WERI-Rb-1 (cell line): ENCODE data around the gene BACE2.

ENCODE experiments used
- DNase-seq: peaks from one replicate; pipeline ENCODE4 v3.0.0-alpha.2; 2020
- H3K27ac ChIP-seq: fragments of 250-450 bp; sonication (Bioruptor Pico); 2 replicates; pipeline ENCODE4 v1.5.1; 2020; ENCODE audit warnings: mild to moderate bottlenecking, moderate library complexity
- H3K27me3 ChIP-seq: fragments of 250-450 bp; sonication (Bioruptor Pico); 2 replicates; pipeline ENCODE4 v1.5.1; 2021; ENCODE audit warnings: mild to moderate bottlenecking, low read depth, moderate library complexity; ENCODE audit not compliant: insufficient read depth, severe bottlenecking
- H3K36me3 ChIP-seq: fragments of 250-450 bp; sonication (Bioruptor Pico); 2 replicates; pipeline ENCODE4 v1.5.1; 2020; ENCODE audit warnings: mild to moderate bottlenecking, moderate library complexity
- H3K4me3 ChIP-seq: 2 replicates; pipeline ENCODE4 v1.5.1; 2011; ENCODE audit warnings: low read depth, mild to moderate bottlenecking, control low read depth, low read length
- H3K9me3 ChIP-seq: fragments of 250-450 bp; sonication (Bioruptor Pico); 2 replicates; pipeline ENCODE4 v1.5.1; 2021; ENCODE audit warnings: mild to moderate bottlenecking, moderate library complexity; ENCODE audit not compliant: severe bottlenecking
- CTCF ChIP-seq: IDR thresholded peaks from 2 replicates; pipeline ENCODE4 v1.5.1; 2011; ENCODE audit warnings: low read depth, mild to moderate bottlenecking, control low read depth, inconsistent platforms, low read length

The BACE2 gene

GRCh38 chr21:41168391-41169257, 664 bp downstream of the BACE2 start:
- H3K4me3 ChIP-seq = peak overlapping the region; percentile 65
- H3K9me3 ChIP-seq = no peaks in the 10 kb centered on the region
- H3K27me3 ChIP-seq = peaks cover 11% of the 10 kb centered on the region
- H3K36me3 ChIP-seq = no peaks in the 10 kb centered on the region
- H3K27ac ChIP-seq = peak overlapping the region; percentile 34
- DNase-seq = peak; percentile 64
- TF ChIP-seq CTCF = no peak

- DNase-seq = no peak
- Histone ChIP-seq H3K4me3 (peak overlapping the region; percentile 65), H3K27me3 (peaks cover 11% of the 10 kb centered on the region), H3K9me3 (no peaks in the 10 kb centered on the region), H3K27ac (no peak overlapping the region), H3K36me3 (no peaks in the 10 kb centered on the region)
- TF ChIP-seq CTCF = no peak
These were observed 1.3 kb downstream of the BACE2 start for GRCh38 chr21:41169258-41169576.

- no peak for DNase-seq
- H3K27ac ChIP-seq = no peak overlapping the region
- H3K27me3 ChIP-seq = peaks cover 11% of the 10 kb centered on the region
- TF ChIP-seq CTCF = no peak
- H3K4me3 ChIP-seq = no peak overlapping the region
- H3K36me3 ChIP-seq = no peaks in the 10 kb centered on the region
- no peaks in the 10 kb centered on the region for H3K9me3 ChIP-seq
These were observed 1.7 kb downstream of the BACE2 start for GRCh38 chr21:41169701-41170100.

GRCh38 chr21:41170442-41170841, 2.5 kb downstream of the BACE2 start:
- H3K36me3 ChIP-seq = no peaks in the 10 kb centered on the region
- DNase-seq = peak; percentile 80
- H3K9me3 ChIP-seq = no peaks in the 10 kb centered on the region
- no peak overlapping the region for H3K27ac ChIP-seq
- peaks cover 11% of the 10 kb centered on the region for H3K27me3 ChIP-seq
- no peak overlapping the region for H3K4me3 ChIP-seq
- TF ChIP-seq CTCF = peak; percentile 89

GRCh38 chr21:41170859-41171609, 3.1 kb downstream of the BACE2 start:
- Histone ChIP-seq H3K27ac (no peak overlapping the region), H3K27me3 (peaks cover 11% of the 10 kb centered on the region), H3K9me3 (no peaks in the 10 kb centered on the region), H3K36me3 (no peaks in the 10 kb centered on the region), H3K4me3 (no peak overlapping the region)
- TF ChIP-seq CTCF = no peak
- no peak for DNase-seq
